ENCODE results near the gene SAMD15.

- TF ChIP-seq CTCF (conservative IDR thresholded peaks at IDR 0.05; ENCODE audit: low read depth, low read length) (no peak), EZH2 (IDR thresholded peaks at IDR 0.05; ENCODE audit: low read length, unreplicated experiment) (no peak)
These were observed 61.4 kb downstream of the SAMD15 start for GRCh38 chr14:77438596-77438995.
